Activated CD4-positive, CD25-positive, alpha-beta regulatory T cell treated with anti-CD3 and anti-CD28 coated beads, Interleukin-2, amount 50 U/mL, for 72 hours (primary cell): ENCODE results near the gene ANGEL1.

Experiments
- DNase-seq: peaks from one replicate; pipeline ENCODE4 v3.0.0; 2021

Gene ANGEL1

GRCh38 chr14:76814726-76815645 lies 2.3 kb upstream of the ANGEL1 start:
- DNase-seq: no peak

GRCh38 chr14:76812093-76812421 lies 625 bp downstream of the ANGEL1 start:
- no peak for DNase-seq

GRCh38 chr14:76811561-76811960 lies 1.1 kb downstream of the ANGEL1 start:
- no peak for DNase-seq

GRCh38 chr14:76810953-76811400 lies 1.7 kb downstream of the ANGEL1 start:
- DNase-seq: no peak

GRCh38 chr14:76810525-76810924 lies 2.2 kb downstream of the ANGEL1 start:
- DNase-seq: no peak

GRCh38 chr14:76808990-76809389 lies 3.7 kb downstream of the ANGEL1 start:
- DNase-seq: no peak

GRCh38 chr14:76808011-76808410 lies 4.7 kb downstream of the ANGEL1 start:
- DNase-seq: no peak

GRCh38 chr14:76806446-76806845 lies 6.2 kb downstream of the ANGEL1 start:
- no peak for DNase-seq

GRCh38 chr14:76793956-76794355 lies 18.7 kb downstream of the ANGEL1 start:
- DNase-seq: no peak

- DNase-seq: no peak
Measured at GRCh38 chr14:76793324-76793723, 19.4 kb downstream of the ANGEL1 start.

- DNase-seq: no peak
Measured at GRCh38 chr14:76792422-76792821, 20.3 kb downstream of the ANGEL1 start.

GRCh38 chr14:76786601-76787000 lies 26.1 kb downstream of the ANGEL1 start:
- DNase-seq: no peak

GRCh38 chr14:76784881-76785280 lies 27.8 kb downstream of the ANGEL1 start:
- no peak for DNase-seq

- no peak for DNase-seq
Measured at GRCh38 chr14:76784266-76784874, 28.3 kb downstream of the ANGEL1 start.

GRCh38 chr14:76782885-76783566 lies 29.7 kb downstream of the ANGEL1 start:
- DNase-seq: no peak

- DNase-seq: no peak
Measured at GRCh38 chr14:76782115-76782884, 30.4 kb downstream of the ANGEL1 start.

- no peak for DNase-seq
Measured at GRCh38 chr14:76781648-76782051, 31.0 kb downstream of the ANGEL1 start.

GRCh38 chr14:76780875-76781647 lies 31.6 kb downstream of the ANGEL1 start:
- DNase-seq: no peak

- DNase-seq: no peak
Measured at GRCh38 chr14:76780360-76780759, 32.3 kb downstream of the ANGEL1 start.

- DNase-seq: no peak
Measured at GRCh38 chr14:76780058-76780345, 32.7 kb downstream of the ANGEL1 start.

- no peak for DNase-seq
Measured at GRCh38 chr14:76779221-76780057, 33.2 kb downstream of the ANGEL1 start.
